ENCODE data around the gene USP31. TPM values are rescaled to one million over a fixed set of nuclear protein-coding genes. Genes with fewer than 3 reads are reported as not detected.

Gene USP31
- total and polyA plus RNA-seq, 3 donors from 2014 or later, result 23.3 to 73.6 (median 73.1) TPM

GRCh38 chr16:23048164-23048563 is 101.1 kb downstream of the USP31 start:
- H3K36me3 ChIP-seq (ENCODE audit: low read depth, missing control alignments), result no peaks in the 10 kb centered on the region
- 81 to 83% methylated on average over 5 of the region's 5 CpGs for WGBS, 2 donors

GRCh38 chr16:23045025-23045424 is 104.2 kb downstream of the USP31 start:
- H3K4me1 ChIP-seq, result no peaks in the 10 kb centered on the region
- no peak overlapping the region for H3K27ac ChIP-seq
- 59 to 69% methylated on average over 1 of the region's 1 CpG for WGBS, 2 donors
- no peak overlapping the region for H3K4me3 ChIP-seq
- H3K9me3 ChIP-seq, result no peaks in the 10 kb centered on the region
- no peaks in the 10 kb centered on the region for H3K36me3 ChIP-seq (ENCODE audit: low read depth, missing control alignments)
- DNase-seq, result no peak
- no peaks in the 10 kb centered on the region for H3K27me3 ChIP-seq
- TF ChIP-seq POLR2A (IDR thresholded peaks at IDR 0.05) (no peak), CTCF (IDR thresholded peaks at IDR 0.05) (no peak)
- intact Hi-C loops (cut with DNase I; ENCODE audit: low total_unique reads), result no loop called here

More at GRCh38 chr16:23048164-23048563, 101.1 kb downstream of the USP31 start:
- intact Hi-C loops (cut with DNase I; ENCODE audit: low total_unique reads), result no loop called here
- no peak overlapping the region for H3K4me3 ChIP-seq
- H3K9me3 ChIP-seq, result no peaks in the 10 kb centered on the region
- no peaks in the 10 kb centered on the region for H3K4me1 ChIP-seq
- DNase-seq, result no peak
- no peak for TF ChIP-seq POLR2A (IDR thresholded peaks at IDR 0.05)
- no peak for TF ChIP-seq CTCF (IDR thresholded peaks at IDR 0.05)
- no peak overlapping the region for H3K27ac ChIP-seq
- no peaks in the 10 kb centered on the region for H3K27me3 ChIP-seq

GRCh38 chr16:23040246-23040645 is 109.0 kb downstream of the USP31 start:
- Histone ChIP-seq H3K4me1 (no peaks in the 10 kb centered on the region), H3K27ac (no peak overlapping the region), H3K9me3 (no peaks in the 10 kb centered on the region), H3K36me3 (ENCODE audit: low read depth, missing control alignments) (no peaks in the 10 kb centered on the region), H3K4me3 (no peak overlapping the region), H3K27me3 (no peaks in the 10 kb centered on the region)
- 83 to 87% methylated on average over 4 of the region's 4 CpGs for WGBS, 2 donors
- no peak for DNase-seq
- intact Hi-C loops (cut with DNase I; ENCODE audit: low total_unique reads), result loop anchor here (5.0 kb wide), 1 partner anchor 123 kb away; no protein-coding TSS in a partner anchor
- TF ChIP-seq CTCF (IDR thresholded peaks at IDR 0.05), result no peak
- TF ChIP-seq POLR2A (IDR thresholded peaks at IDR 0.05), result no peak

GRCh38 chr16:23039118-23039517 is 110.1 kb downstream of the USP31 start:
- H3K27ac ChIP-seq, result no peak overlapping the region
- TF ChIP-seq CTCF (IDR thresholded peaks at IDR 0.05) (no peak), POLR2A (IDR thresholded peaks at IDR 0.05) (no peak)
- intact Hi-C loops (cut with DNase I; ENCODE audit: low total_unique reads), result no loop called here
- no peaks in the 10 kb centered on the region for H3K4me1 ChIP-seq
- H3K9me3 ChIP-seq, result no peaks in the 10 kb centered on the region
- no peaks in the 10 kb centered on the region for H3K36me3 ChIP-seq (ENCODE audit: low read depth, missing control alignments)
- DNase-seq, result no peak
- 81 to 89% methylated on average over 4 of the region's 4 CpGs for WGBS, 2 donors
- H3K4me3 ChIP-seq, result no peak overlapping the region
- H3K27me3 ChIP-seq, result no peaks in the 10 kb centered on the region

GRCh38 chr16:23035240-23035639 is 114.0 kb downstream of the USP31 start:
- no peak for DNase-seq
- H3K27me3 ChIP-seq, result no peaks in the 10 kb centered on the region
- no peak for TF ChIP-seq POLR2A (IDR thresholded peaks at IDR 0.05)
- no peak for TF ChIP-seq CTCF (IDR thresholded peaks at IDR 0.05)
- no peaks in the 10 kb centered on the region for H3K9me3 ChIP-seq
- intact Hi-C loops (cut with DNase I; ENCODE audit: low total_unique reads), result no loop called here
- H3K27ac ChIP-seq, result no peak overlapping the region
- no peaks in the 10 kb centered on the region for H3K36me3 ChIP-seq (ENCODE audit: low read depth, missing control alignments)
- no peak overlapping the region for H3K4me3 ChIP-seq
- no peaks in the 10 kb centered on the region for H3K4me1 ChIP-seq
- 42% methylated on average over 1 of the region's 1 CpG for WGBS, 2 donors
